Muscle layer of colon (tissue), 2 donors: ENCODE measurements around the gene HOXD8.

Source experiments
- H3K27ac ChIP-seq: one replicate; pipeline ENCODE4 v1.7.0; 2013; ENCODE audit warnings: low read depth, mild to moderate bottlenecking, low read length, moderate library complexity
- H3K27me3 ChIP-seq, 2 donors: one replicate each; pipeline ENCODE4 v1.7.0; 2013; ENCODE audit warnings: low read length in 2 of 2, mild to moderate bottlenecking in 2 of 2; ENCODE audit not compliant: insufficient read depth in 2 of 2, control insufficient read depth in 1 of 2
- H3K36me3 ChIP-seq: one replicate; pipeline ENCODE4 v1.7.0; 2013; ENCODE audit warnings: mild to moderate bottlenecking, low read length; ENCODE audit not compliant: insufficient read depth
- H3K4me1 ChIP-seq: one replicate; pipeline ENCODE4 v1.7.0; 2013; ENCODE audit warnings: mild to moderate bottlenecking, low read length; ENCODE audit not compliant: insufficient read depth
- H3K4me3 ChIP-seq, 2 donors: one replicate each; pipeline ENCODE4 v1.7.0; 2013; ENCODE audit warnings: low read length in 2 of 2, low read depth in 1 of 2, mild to moderate bottlenecking in 1 of 2, moderate library complexity in 1 of 2
- H3K9ac ChIP-seq: one replicate; pipeline ENCODE4 v1.7.0; 2013; ENCODE audit warnings: low read length
- H3K9me3 ChIP-seq: one replicate; pipeline ENCODE4 v1.7.0; 2013; ENCODE audit warnings: mild to moderate bottlenecking, low read length
- donor health status: abdominal sarcoma.
- donor health status: Adenocarcinoma of cecum.

The HOXD8 gene

GRCh38 chr2:176114120-176114929, 15.2 kb upstream of the HOXD8 start:
- no peaks in the 10 kb centered on the region for H3K36me3 ChIP-seq
- H3K27ac ChIP-seq, result no peak overlapping the region
- H3K9ac ChIP-seq, result peak overlapping the region; percentile 49
- no peaks in the 10 kb centered on the region for H3K9me3 ChIP-seq
- peak overlapping the region in 1 of 2 donors; percentile 51 for H3K4me3 ChIP-seq
- peaks cover 42 to 87% of the 10 kb centered on the region in 2 donors for H3K27me3 ChIP-seq
- peaks cover 13% of the 10 kb centered on the region for H3K4me1 ChIP-seq

- Histone ChIP-seq H3K4me3 (peak overlapping the region in 1 of 2 donors; percentile 71), H3K27ac (no peak overlapping the region), H3K36me3 (no peaks in the 10 kb centered on the region), H3K9ac (peak overlapping the region; percentile 53), H3K4me1 (peaks cover 13% of the 10 kb centered on the region), H3K27me3 (peaks cover 36 to 84% of the 10 kb centered on the region in 2 donors), H3K9me3 (no peaks in the 10 kb centered on the region)
Measured at GRCh38 chr2:176114930-176115625, 14.4 kb upstream of the HOXD8 start.

GRCh38 chr2:176115883-176116813, 13.4 kb upstream of the HOXD8 start, which contains the start of gene HOXD10:
TSS of gene HOXD10 (plus strand) at chr2:176116778. CDS start at chr2:176116834, 56 bp downstream.
- peak within 1 kb of the TSS; percentile 34 to 71 for H3K4me3 ChIP-seq
- H3K9me3 ChIP-seq, result no peaks in the 10 kb centered on the region
- peak within 1 kb of the TSS; percentile 56 for H3K27ac ChIP-seq
- no peaks in the 10 kb centered on the region for H3K36me3 ChIP-seq
- peaks cover 33 to 77% of the 10 kb centered on the region in 2 donors for H3K27me3 ChIP-seq
- peaks cover 11% of the 10 kb centered on the region for H3K4me1 ChIP-seq
- peak within 1 kb of the TSS; percentile 53 for H3K9ac ChIP-seq

GRCh38 chr2:176117162-176117822, 12.2 kb upstream of the HOXD8 start:
- peak overlapping the region; percentile 22 for H3K9ac ChIP-seq
- peak overlapping the region in 1 of 2 donors; percentile 71 for H3K4me3 ChIP-seq
- no peaks in the 10 kb centered on the region for H3K36me3 ChIP-seq
- peaks cover 33 to 72% of the 10 kb centered on the region in 2 donors for H3K27me3 ChIP-seq
- H3K4me1 ChIP-seq, result peaks cover 8% of the 10 kb centered on the region
- no peak overlapping the region for H3K27ac ChIP-seq
- H3K9me3 ChIP-seq, result no peaks in the 10 kb centered on the region

GRCh38 chr2:176117823-176118371, 11.6 kb upstream of the HOXD8 start:
- peaks cover 33 to 69% of the 10 kb centered on the region in 2 donors for H3K27me3 ChIP-seq
- H3K9me3 ChIP-seq, result no peaks in the 10 kb centered on the region
- no peaks in the 10 kb centered on the region for H3K36me3 ChIP-seq
- H3K27ac ChIP-seq, result peak overlapping the region; percentile 31
- peak overlapping the region in 1 of 2 donors; percentile 71 for H3K4me3 ChIP-seq
- H3K4me1 ChIP-seq, result peaks cover 8% of the 10 kb centered on the region
- H3K9ac ChIP-seq, result no peak overlapping the region

GRCh38 chr2:176118601-176119339, 10.7 kb upstream of the HOXD8 start:
- H3K4me3 ChIP-seq, result peak overlapping the region in 1 of 2 donors; percentile 71
- no peak overlapping the region for H3K9ac ChIP-seq
- peaks cover 28 to 69% of the 10 kb centered on the region in 2 donors for H3K27me3 ChIP-seq
- no peaks in the 10 kb centered on the region for H3K9me3 ChIP-seq
- no peaks in the 10 kb centered on the region for H3K36me3 ChIP-seq
- peak overlapping the region; percentile 31 for H3K27ac ChIP-seq
- H3K4me1 ChIP-seq, result peaks cover 8% of the 10 kb centered on the region

- H3K4me3 ChIP-seq, result peak overlapping the region in 1 of 2 donors; percentile 16
- peaks cover 8% of the 10 kb centered on the region for H3K4me1 ChIP-seq
- H3K36me3 ChIP-seq, result no peaks in the 10 kb centered on the region
- no peak overlapping the region for H3K27ac ChIP-seq
- H3K9me3 ChIP-seq, result no peaks in the 10 kb centered on the region
- peak overlapping the region; percentile 39 for H3K9ac ChIP-seq
- peaks cover 22 to 57% of the 10 kb centered on the region in 2 donors for H3K27me3 ChIP-seq
Measured at GRCh38 chr2:176120364-176121189, 8.9 kb upstream of the HOXD8 start.

GRCh38 chr2:176121190-176122051, 8.1 kb upstream of the HOXD8 start:
- H3K4me3 ChIP-seq, result peak overlapping the region; percentile 15 to 84
- H3K9me3 ChIP-seq, result no peaks in the 10 kb centered on the region
- peak overlapping the region; percentile 60 for H3K27ac ChIP-seq
- peak overlapping the region; percentile 39 for H3K9ac ChIP-seq
- H3K4me1 ChIP-seq, result peaks cover 10% of the 10 kb centered on the region
- no peaks in the 10 kb centered on the region for H3K36me3 ChIP-seq
- peaks cover 22 to 48% of the 10 kb centered on the region in 2 donors for H3K27me3 ChIP-seq
